Astrocyte (in vitro differentiated cells and primary cell): ENCODE measurements around the gene PACRG. TPM values are rescaled to one million over a fixed set of nuclear protein-coding genes. Genes with fewer than 3 reads are reported as not detected.

ENCODE experiments used
- DNase-seq: peaks from one replicate; pipeline ENCODE4 v3.0.0-alpha.2; 2010; ENCODE audit warnings: low read depth
- FAIRE-seq: peaks from 2 replicates; lab custom pipeline; 2011; peaks lifted over from hg19 to GRCh38; lab: Jason Lieb, UNC
- H2AFZ ChIP-seq: 2 replicates; pipeline ENCODE4 v1.6.0; 2012; ENCODE audit warnings: low read depth, low read length, inconsistent platforms
- H3K27ac ChIP-seq: 2 replicates; pipeline ENCODE4 v1.5.1; 2011; ENCODE audit warnings: low read depth, low read length, inconsistent platforms
- H3K27me3 ChIP-seq: 2 replicates; pipeline ENCODE4 v1.6.0; 2011; ENCODE audit warnings: low read length, inconsistent platforms; ENCODE audit not compliant: insufficient read depth
- H3K36me3 ChIP-seq: 2 replicates; pipeline ENCODE4 v1.5.1; 2011; ENCODE audit warnings: low read length, inconsistent platforms; ENCODE audit not compliant: insufficient read depth
- H3K4me1 ChIP-seq: 2 replicates; pipeline ENCODE4 v1.5.1; 2011; ENCODE audit warnings: low read length, inconsistent platforms; ENCODE audit not compliant: insufficient read depth
- H3K4me2 ChIP-seq: 2 replicates; pipeline ENCODE4 v1.6.0; 2012; ENCODE audit warnings: low read length, inconsistent platforms
- H3K4me3 ChIP-seq: 2 replicates; pipeline ENCODE4 v1.5.1; 2011; ENCODE audit warnings: low read depth, mild to moderate bottlenecking, low read length, inconsistent platforms; ENCODE audit not compliant: insufficient read depth
- H3K79me2 ChIP-seq: 2 replicates; pipeline ENCODE4 v1.6.0; 2012; ENCODE audit warnings: mild to moderate bottlenecking, low read length, inconsistent platforms; ENCODE audit not compliant: insufficient read depth
- H3K9ac ChIP-seq: 2 replicates; pipeline ENCODE4 v1.6.0; 2012; ENCODE audit warnings: mild to moderate bottlenecking, low read length, inconsistent platforms
- H3K9me3 ChIP-seq: 2 replicates; pipeline ENCODE4 v1.5.1; 2012; ENCODE audit warnings: low read depth, mild to moderate bottlenecking, low read length, inconsistent platforms; ENCODE audit not compliant: insufficient read depth
- H4K20me1 ChIP-seq: 2 replicates; pipeline ENCODE4 v1.6.0; 2012; ENCODE audit warnings: low read length, inconsistent platforms; ENCODE audit not compliant: insufficient read depth
- H3K27ac Mint-ChIP-seq: one replicate; pipeline ENCODE4 v1.8.0; 2021; ENCODE audit warnings: mild to moderate bottlenecking, mixed read lengths; ENCODE audit not compliant: unreplicated experiment
- H3K27me3 Mint-ChIP-seq: one replicate; pipeline ENCODE4 v1.8.0; 2021; ENCODE audit warnings: low read depth, mixed read lengths; ENCODE audit not compliant: unreplicated experiment
- H3K36me3 Mint-ChIP-seq: one replicate; pipeline ENCODE4 v1.8.0; 2021; ENCODE audit warnings: low read depth, mixed read lengths; ENCODE audit not compliant: unreplicated experiment
- H3K4me1 Mint-ChIP-seq: one replicate; pipeline ENCODE4 v1.8.0; 2021; ENCODE audit warnings: low read depth, mixed read lengths; ENCODE audit not compliant: unreplicated experiment
- H3K4me3 Mint-ChIP-seq: one replicate; pipeline ENCODE4 v1.8.0; 2021; ENCODE audit warnings: mild to moderate bottlenecking, moderate library complexity, mixed read lengths; ENCODE audit not compliant: unreplicated experiment
- H3K9me3 Mint-ChIP-seq: one replicate; pipeline ENCODE4 v1.8.0; 2021; ENCODE audit warnings: mild to moderate bottlenecking, mixed read lengths; ENCODE audit not compliant: unreplicated experiment
- EZH2 ChIP-seq: IDR thresholded peaks from 2 replicates; pipeline ENCODE4 v1.6.1; 2012; ENCODE audit warnings: mild to moderate bottlenecking, low read length, inconsistent platforms; ENCODE audit not compliant: insufficient read depth
- total RNA-seq: library from RNA; stranded (reverse); gene quantifications from 2 replicates; pipeline ENCODE4 v1.2.1, GENCODE V29; 2021
- TF ChIP-seq, protein P1 (sequence below): IDR thresholded peaks from 2 replicates; pipeline ENCODE4 v1.5.1; 2011; ENCODE audit warnings: low read depth, mild to moderate bottlenecking, inconsistent platforms, low read length, moderate library complexity; ENCODE audit not compliant: insufficient read depth

Gene PACRG
- total RNA-seq, 1 donor from 2014 or later: not detected

DNA sequence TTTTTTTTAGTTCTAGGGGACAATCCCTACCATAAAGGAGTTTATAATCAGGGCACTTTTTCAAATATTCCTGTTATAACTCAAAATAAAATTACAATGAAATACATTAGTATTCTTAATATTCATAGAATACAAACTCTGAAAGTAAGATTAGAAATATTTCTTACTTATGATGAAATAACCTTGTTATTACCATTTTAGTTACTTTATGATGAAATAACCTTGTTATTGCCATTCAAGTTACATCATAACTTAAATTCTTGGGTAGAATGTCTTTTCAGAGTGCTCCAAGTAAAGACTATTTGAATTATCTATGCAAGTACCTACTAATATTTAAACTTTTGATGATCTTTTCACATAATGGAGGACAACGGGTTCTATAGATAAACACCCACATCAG, 43.2 kb downstream of the PACRG start:
- no peaks in the 10 kb centered on the region for H3K79me2 ChIP-seq
- H3K4me3 ChIP-seq: no peak overlapping the region
- DNase-seq (no peak), FAIRE-seq (no peak)
- no peaks in the 10 kb centered on the region for H3K27me3 ChIP-seq
- no peak overlapping the region for H2AFZ ChIP-seq
- H3K36me3 Mint-ChIP-seq: no peaks in the 10 kb centered on the region
- H3K27me3 Mint-ChIP-seq: no peaks in the 10 kb centered on the region
- no peak overlapping the region for H3K4me3 Mint-ChIP-seq
- H3K27ac ChIP-seq: no peak overlapping the region
- H3K9me3 ChIP-seq: no peaks in the 10 kb centered on the region
- H3K9ac ChIP-seq: no peak overlapping the region
- H4K20me1 ChIP-seq: no peaks in the 10 kb centered on the region
- no peaks in the 10 kb centered on the region for H3K36me3 ChIP-seq
- H3K27ac Mint-ChIP-seq: no peak overlapping the region
- TF ChIP-seq, protein P1, sequence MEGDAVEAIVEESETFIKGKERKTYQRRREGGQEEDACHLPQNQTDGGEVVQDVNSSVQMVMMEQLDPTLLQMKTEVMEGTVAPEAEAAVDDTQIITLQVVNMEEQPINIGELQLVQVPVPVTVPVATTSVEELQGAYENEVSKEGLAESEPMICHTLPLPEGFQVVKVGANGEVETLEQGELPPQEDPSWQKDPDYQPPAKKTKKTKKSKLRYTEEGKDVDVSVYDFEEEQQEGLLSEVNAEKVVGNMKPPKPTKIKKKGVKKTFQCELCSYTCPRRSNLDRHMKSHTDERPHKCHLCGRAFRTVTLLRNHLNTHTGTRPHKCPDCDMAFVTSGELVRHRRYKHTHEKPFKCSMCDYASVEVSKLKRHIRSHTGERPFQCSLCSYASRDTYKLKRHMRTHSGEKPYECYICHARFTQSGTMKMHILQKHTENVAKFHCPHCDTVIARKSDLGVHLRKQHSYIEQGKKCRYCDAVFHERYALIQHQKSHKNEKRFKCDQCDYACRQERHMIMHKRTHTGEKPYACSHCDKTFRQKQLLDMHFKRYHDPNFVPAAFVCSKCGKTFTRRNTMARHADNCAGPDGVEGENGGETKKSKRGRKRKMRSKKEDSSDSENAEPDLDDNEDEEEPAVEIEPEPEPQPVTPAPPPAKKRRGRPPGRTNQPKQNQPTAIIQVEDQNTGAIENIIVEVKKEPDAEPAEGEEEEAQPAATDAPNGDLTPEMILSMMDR: no peak
- TF ChIP-seq EZH2: no peak
- no peak overlapping the region for H3K4me2 ChIP-seq
- H3K9me3 Mint-ChIP-seq: no peaks in the 10 kb centered on the region
- H3K4me1 Mint-ChIP-seq: no peaks in the 10 kb centered on the region
- H3K4me1 ChIP-seq: no peaks in the 10 kb centered on the region

DNA sequence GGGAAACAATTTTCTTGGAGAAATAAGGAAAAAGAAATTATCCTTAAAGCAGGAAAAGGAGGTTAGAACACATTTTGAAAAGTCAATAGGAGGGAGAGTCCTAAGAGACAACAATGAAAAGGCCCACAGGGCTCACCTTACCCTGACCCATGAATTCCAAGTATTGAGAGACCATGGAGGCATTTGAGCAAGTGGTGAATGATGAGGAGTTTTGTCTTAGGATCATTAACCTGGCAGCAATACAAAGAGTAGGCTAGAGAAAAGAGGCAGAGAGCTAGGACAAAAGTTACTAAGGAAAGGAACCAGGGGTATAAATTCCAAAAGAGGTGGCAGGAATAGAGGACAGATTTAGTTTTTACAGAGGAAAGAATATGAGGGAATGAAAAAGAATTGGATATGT, 44.7 kb downstream of the PACRG start:
- Histone ChIP-seq H3K9ac (no peak overlapping the region), H3K27ac (no peak overlapping the region), H3K36me3 (no peaks in the 10 kb centered on the region), H3K79me2 (no peaks in the 10 kb centered on the region), H3K4me3 (no peak overlapping the region), H4K20me1 (no peaks in the 10 kb centered on the region), H3K27me3 (no peaks in the 10 kb centered on the region), H2AFZ (no peak overlapping the region), H3K4me2 (no peak overlapping the region), H3K9me3 (no peaks in the 10 kb centered on the region), H3K4me1 (no peaks in the 10 kb centered on the region)
- FAIRE-seq: no peak
- TF ChIP-seq, protein P1: no peak
- Mint-ChIP-seq H3K9me3 (no peaks in the 10 kb centered on the region), H3K4me1 (no peaks in the 10 kb centered on the region), H3K4me3 (no peak overlapping the region), H3K36me3 (no peaks in the 10 kb centered on the region), H3K27ac (no peak overlapping the region), H3K27me3 (no peaks in the 10 kb centered on the region)
- no peak for DNase-seq

DNA sequence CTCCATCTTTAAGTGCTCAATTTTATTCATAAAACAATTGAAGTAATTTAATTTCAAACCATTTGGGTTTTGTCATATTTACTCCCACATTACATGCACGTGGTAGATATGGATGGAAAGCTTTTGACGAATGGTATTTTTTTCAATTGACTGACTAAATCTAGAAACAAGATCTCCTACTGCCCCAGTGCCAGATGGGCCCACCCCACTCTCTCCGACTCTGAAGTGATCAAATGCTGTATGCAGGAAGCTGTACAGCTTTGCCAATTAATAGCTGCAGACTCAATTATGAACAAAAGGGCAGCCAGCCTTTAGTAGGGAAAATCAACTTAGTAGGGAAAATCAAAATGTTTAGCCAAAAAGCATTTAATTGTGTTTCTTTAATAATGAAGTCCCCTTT, 46.2 kb downstream of the PACRG start:
- Histone ChIP-seq H3K9me3 (no peaks in the 10 kb centered on the region), H3K4me2 (no peak overlapping the region), H3K36me3 (no peaks in the 10 kb centered on the region), H3K79me2 (no peaks in the 10 kb centered on the region), H3K4me1 (no peaks in the 10 kb centered on the region), H4K20me1 (no peaks in the 10 kb centered on the region), H3K27me3 (no peaks in the 10 kb centered on the region), H3K4me3 (no peak overlapping the region), H3K9ac (no peak overlapping the region), H2AFZ (no peak overlapping the region), H3K27ac (no peak overlapping the region)
- no peak for DNase-seq
- no peak for FAIRE-seq
- no peaks in the 10 kb centered on the region for H3K27me3 Mint-ChIP-seq
- H3K27ac Mint-ChIP-seq: no peak overlapping the region
- H3K9me3 Mint-ChIP-seq: no peaks in the 10 kb centered on the region
- no peaks in the 10 kb centered on the region for H3K4me1 Mint-ChIP-seq
- TF ChIP-seq, protein P1: no peak
- TF ChIP-seq EZH2: no peak
- H3K36me3 Mint-ChIP-seq: no peaks in the 10 kb centered on the region
- no peak overlapping the region for H3K4me3 Mint-ChIP-seq
